GM12878 (cell line): Measurements from ENCODE around the gene SAPCD2. TPM values are rescaled to one million over a fixed set of nuclear protein-coding genes. Genes with fewer than 3 reads are reported as not detected.

Experiments
- ATAC-seq: fragments of 200-7000 bp; cut with Tn5 transposase; 3 replicates; pipeline ENCODE4 v1.9.1; 2020; ENCODE audit warnings: mild to moderate bottlenecking, moderate library complexity
- BruUV-seq: library from RNA; stranded (reverse); fragments of 400-500 nt; replicated peaks from 2 replicates; lab custom pipeline; 2021; lab: Mats Ljungman, UMichigan
- CTCF ChIA-PET: fragments of 300-600 bp; sonication (Branson Sonifier 250); formaldehyde crosslinking; extraction: SDS; loops from one replicate; lab custom pipeline; 2021; ENCODE audit warnings: inconsistent platforms; lab: Yijun Ruan, JAX
- POLR2A ChIA-PET: fragments of 350-600 bp; formaldehyde crosslinking; extraction: SDS; loops from one replicate; lab custom pipeline; 2021; ENCODE audit warnings: inconsistent platforms; lab: Charles Lee
- RAD21 ChIA-PET: fragments of 300-600 bp; sonication (Branson Sonifier 250); formaldehyde crosslinking; loops from one replicate; lab custom pipeline; 2023; ENCODE audit warnings: antibody characterized with exemption; ENCODE audit not compliant: unreplicated experiment; lab: Charles Lee
- SMC1A ChIA-PET: fragments of 300-600 bp; sonication (Branson Sonifier 250); formaldehyde crosslinking; loops from one replicate; lab custom pipeline; 2023; ENCODE audit not compliant: unreplicated experiment, uncharacterized antibody; lab: Charles Lee
- DNase-seq: peaks from one replicate; pipeline ENCODE4 v3.0.0-alpha.2; 2011; ENCODE audit warnings: low read depth, low spot score
- FAIRE-seq: peaks from 3 replicates; lab custom pipeline; 2011; peaks lifted over from hg19 to GRCh38; lab: Jason Lieb, UNC
- H2AFZ ChIP-seq: 2 replicates; pipeline ENCODE4 v1.6.0; 2011; ENCODE audit warnings: low read depth, low read length, control low read depth; ENCODE audit not compliant: control insufficient read depth
- H3K27ac ChIP-seq: 2 replicates; pipeline ENCODE4 v1.5.1; 2011; ENCODE audit warnings: control low read depth; ENCODE audit not compliant: control insufficient read depth, insufficient read depth
- H3K27me3 ChIP-seq, 2 experiments: replicated peaks in 1 of 2; 2 replicates each; pipeline versions ENCODE4 v1.6.0 to v1.6.1; 2011; ENCODE audit warnings: low read length in 1 of 2; ENCODE audit not compliant: control insufficient read depth in 2 of 2, insufficient read depth in 2 of 2
- H3K36me3 ChIP-seq, 2 experiments: 2 replicates each; pipeline ENCODE4 v1.5.1; 2011; ENCODE audit warnings: low read length in 1 of 2; ENCODE audit not compliant: control insufficient read depth in 2 of 2, insufficient read depth in 2 of 2
- H3K4me1 ChIP-seq: 2 replicates; pipeline ENCODE4 v1.6.1; 2011; ENCODE audit warnings: mild to moderate bottlenecking, low read length, moderate library complexity, mixed read lengths; ENCODE audit not compliant: control insufficient read depth, insufficient read depth
- H3K4me2 ChIP-seq: 2 replicates; pipeline ENCODE4 v1.6.0; 2011; ENCODE audit warnings: control low read depth; ENCODE audit not compliant: control insufficient read depth, insufficient read depth
- H3K4me3 ChIP-seq: fragments of 200-600 bp; sonication (generic); 2 replicates; pipeline ENCODE4 v1.5.1; 2016
- H3K79me2 ChIP-seq: 2 replicates; pipeline ENCODE4 v1.6.0; 2011; ENCODE audit warnings: low read length; ENCODE audit not compliant: control insufficient read depth, insufficient read depth
- H3K9ac ChIP-seq: 2 replicates; pipeline ENCODE4 v1.8.0; 2011; ENCODE audit warnings: low read length, control low read depth, mixed read lengths; ENCODE audit not compliant: control insufficient read depth, insufficient read depth
- H3K9me3 ChIP-seq: replicated peaks from 3 replicates; pipeline ENCODE4 v1.5.1; 2011; ENCODE audit warnings: mild to moderate bottlenecking, low read length; ENCODE audit not compliant: control insufficient read depth, insufficient read depth
- H4K20me1 ChIP-seq: 2 replicates; pipeline ENCODE4 v1.6.0; 2011; ENCODE audit not compliant: control insufficient read depth, insufficient read depth
- BHLHE40 ChIP-seq, 2 experiments: fragments of 450-650 bp in 1 of 2; IDR thresholded peaks; 2 replicates each; pipeline ENCODE4 v1.6.1; 2011 to 2017; ENCODE audit warnings: low read depth in 2 of 2, borderline replicate concordance in 1 of 2, improper control_type of control experiment in 1 of 2, low read length in 1 of 2, mild to moderate bottlenecking in 1 of 2
- CREM ChIP-seq: IDR thresholded peaks from 2 replicates; pipeline ENCODE4 v1.6.1; 2014; ENCODE audit warnings: antibody characterized with exemption, low read depth
- YY1 ChIP-seq: IDR thresholded peaks from 2 replicates; pipeline ENCODE4 v1.6.1; 2011; ENCODE audit warnings: low read depth, mild to moderate bottlenecking, low read length
- ZNF24 ChIP-seq: fragments of 450-650 bp; IDR thresholded peaks from 2 replicates; pipeline ENCODE4 v1.6.1; 2017; ENCODE audit warnings: antibody characterized with exemption, mild to moderate bottlenecking
- WGBS: methylation state at CpG from one replicate; pipeline ENCODE4 v1.1.6; 2016; ENCODE audit warnings: low lambda C conversion rate; ENCODE audit not compliant: insufficient replicate concordance, insufficient coverage; ENCODE audit errors: missing lambda C conversion rate; 5-methylcytosine and 5-hydroxymethylcytosine counted together
- in situ Hi-C: fragments of 300-500 bp; cut with MboI; formaldehyde crosslinking; loops from 9 replicates; pipeline ENCODE4 v1.14.3; 2018; ENCODE audit warnings: mixed read lengths
- intact Hi-C: fragments of 100-400 bp; cut with micrococcal nuclease; formaldehyde crosslinking; loops from one replicate; pipeline ENCODE4 v1.14.2; 2022; ENCODE audit not compliant: unreplicated experiment
- polyA plus RNA-seq, 11 experiments: library from polyadenylated mRNA; depleted of rRNA in 4 of 11; unstranded in 6 of 11; stranded (reverse) in 5 of 11; fragments of >200 nt; fragmentation: Nextera tagmentation in 4 of 11; fragmentation: Illumina TruSeq in 1 of 11; extraction: Ambion mirVana in 4 of 11; extraction: Trizol in 1 of 11; gene quantifications; 1 replicate in 1 of 11; 2 replicates in 10 of 11; pipeline versions ENCODE4 v1.2.1 to v1.2.3, GENCODE V29; 2011 to 2016; ENCODE audit warnings: inconsistent platforms in 2 of 11, missing spikeins in 2 of 11, low read depth in 1 of 11
- total RNA-seq, 4 experiments: library from RNA; depleted of rRNA in 3 of 4; stranded (reverse); fragments of >200 nt in 3 of 4; fragmentation: Illumina TruSeq in 1 of 4; extraction: Trizol in 1 of 4; gene quantifications; 2 replicates each; pipeline versions ENCODE4 v1.2.1 to v1.2.3, GENCODE V29; 2013 to 2021
- TF ChIP-seq, protein P1 (sequence below): IDR thresholded peaks from 2 replicates; pipeline ENCODE4 v1.6.1; 2011; ENCODE audit warnings: borderline replicate concordance, low read depth, mild to moderate bottlenecking, moderate library complexity, mixed read lengths, low read length; ENCODE audit not compliant: insufficient read depth; ENCODE audit errors: extremely low read length
- TF ChIP-seq, protein P2 (sequence below): fragments of 450-650 bp; IDR thresholded peaks from 2 replicates; pipeline ENCODE4 v1.6.1; 2017; ENCODE audit warnings: mild to moderate bottlenecking, moderate library complexity
- TF ChIP-seq, protein P3 (sequence below): IDR thresholded peaks from 2 replicates; pipeline ENCODE4 v1.6.1; 2012; ENCODE audit warnings: mild to moderate bottlenecking, low read depth, low read length
- TF ChIP-seq, protein P4 (sequence below): fragments of 450-650 bp; conservative IDR thresholded peaks from 2 replicates; pipeline ENCODE4 v1.6.1; 2017; ENCODE audit warnings: mild to moderate bottlenecking, moderate library complexity

The SAPCD2 gene
- total and polyA plus RNA-seq, 10 of the 15 experiments (the other 5 are each of a cell fraction or from before 2014, with no cell fraction given): 1.6 to 35.2 (median 7.2) TPM

DNA sequence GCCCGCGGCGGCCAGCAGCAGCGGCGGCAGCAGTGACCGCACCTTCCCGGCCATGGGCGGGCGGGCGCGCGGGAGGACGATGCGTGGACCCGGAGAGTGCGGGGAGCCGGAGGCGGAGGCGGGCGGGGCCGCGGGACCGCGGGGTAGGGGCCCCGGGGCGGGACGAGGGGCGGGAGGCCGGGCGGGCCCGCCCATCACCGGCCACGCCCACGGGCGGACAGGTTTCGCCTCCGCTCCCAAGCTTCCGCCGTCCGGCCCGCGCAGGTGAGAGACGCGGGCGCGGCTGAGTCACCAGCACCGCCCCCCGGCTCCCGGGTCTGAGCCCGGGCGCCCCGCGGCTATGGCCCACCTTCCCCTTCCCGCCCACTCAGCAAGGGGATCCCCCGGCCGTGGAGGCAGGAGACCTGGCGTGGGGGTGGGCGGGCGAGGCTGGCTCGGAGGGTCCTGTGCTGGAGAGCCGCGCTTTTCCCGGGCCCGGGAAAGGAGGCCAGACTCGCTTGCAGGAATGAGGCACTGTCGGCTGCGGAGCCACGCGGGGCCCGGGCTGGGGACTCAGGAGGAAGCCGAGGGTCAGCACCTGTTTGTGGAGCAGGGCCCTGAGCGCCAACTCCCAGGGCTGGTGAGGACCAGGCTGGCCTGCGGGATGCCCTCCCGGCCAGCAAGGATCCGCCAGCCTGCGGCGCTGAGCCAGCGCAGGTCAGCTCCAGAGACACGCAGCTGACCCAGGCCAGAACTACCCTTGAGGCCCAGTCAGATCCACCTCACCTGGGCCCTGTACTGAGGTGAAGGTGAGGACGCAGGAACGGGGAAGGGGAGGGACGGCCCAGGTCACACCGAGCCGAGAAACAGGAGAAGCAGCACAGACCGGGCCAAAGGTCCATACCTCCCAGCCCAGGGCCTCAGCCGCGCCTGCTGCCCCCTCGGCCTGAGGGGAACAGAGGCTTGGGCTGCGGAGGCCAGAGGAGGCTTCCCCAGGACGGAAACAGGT is 16.1 kb downstream of the SAPCD2 start, which contains the start of gene ENTPD2:
Gene ENTPD2 (minus strand): TSS at position 118 of the 988 bp plus-strand sequence. CDS start 64 bp downstream, at position 54.
- DNase-seq (no peak), FAIRE-seq (no peak), ATAC-seq (peak; percentile 45; the same call in 2 of the 3 replicates)
- Histone ChIP-seq H3K4me3 (no peak within 1 kb of the TSS), H3K27me3 (peaks cover 10 to 16% of the 10 kb centered on the region in 2 experiments; a peak in 3 of 4 replicates), H3K9me3 (no peaks in the 10 kb centered on the region), H3K27ac (no peak within 1 kb of the TSS), H3K36me3 (no peaks in the 10 kb centered on the region), H3K9ac (no peak within 1 kb of the TSS), H3K4me1 (no peaks in the 10 kb centered on the region), H4K20me1 (no peaks in the 10 kb centered on the region), H3K4me2 (peak within 1 kb of the TSS; percentile 13; the same call in 1 of the 2 replicates), H3K79me2 (no peaks in the 10 kb centered on the region), H2AFZ (no peak within 1 kb of the TSS)
- WGBS: 52% methylated on average over 40 of the region's 90 CpGs
- SMC1A ChIA-PET: no interaction called here
- BruUV-seq: no TSS peak
- POLR2A ChIA-PET: no interaction called here
- TF ChIP-seq, protein P1, sequence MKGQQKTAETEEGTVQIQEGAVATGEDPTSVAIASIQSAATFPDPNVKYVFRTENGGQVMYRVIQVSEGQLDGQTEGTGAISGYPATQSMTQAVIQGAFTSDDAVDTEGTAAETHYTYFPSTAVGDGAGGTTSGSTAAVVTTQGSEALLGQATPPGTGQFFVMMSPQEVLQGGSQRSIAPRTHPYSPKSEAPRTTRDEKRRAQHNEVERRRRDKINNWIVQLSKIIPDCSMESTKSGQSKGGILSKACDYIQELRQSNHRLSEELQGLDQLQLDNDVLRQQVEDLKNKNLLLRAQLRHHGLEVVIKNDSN: no peak
- TF ChIP-seq, protein P2, sequence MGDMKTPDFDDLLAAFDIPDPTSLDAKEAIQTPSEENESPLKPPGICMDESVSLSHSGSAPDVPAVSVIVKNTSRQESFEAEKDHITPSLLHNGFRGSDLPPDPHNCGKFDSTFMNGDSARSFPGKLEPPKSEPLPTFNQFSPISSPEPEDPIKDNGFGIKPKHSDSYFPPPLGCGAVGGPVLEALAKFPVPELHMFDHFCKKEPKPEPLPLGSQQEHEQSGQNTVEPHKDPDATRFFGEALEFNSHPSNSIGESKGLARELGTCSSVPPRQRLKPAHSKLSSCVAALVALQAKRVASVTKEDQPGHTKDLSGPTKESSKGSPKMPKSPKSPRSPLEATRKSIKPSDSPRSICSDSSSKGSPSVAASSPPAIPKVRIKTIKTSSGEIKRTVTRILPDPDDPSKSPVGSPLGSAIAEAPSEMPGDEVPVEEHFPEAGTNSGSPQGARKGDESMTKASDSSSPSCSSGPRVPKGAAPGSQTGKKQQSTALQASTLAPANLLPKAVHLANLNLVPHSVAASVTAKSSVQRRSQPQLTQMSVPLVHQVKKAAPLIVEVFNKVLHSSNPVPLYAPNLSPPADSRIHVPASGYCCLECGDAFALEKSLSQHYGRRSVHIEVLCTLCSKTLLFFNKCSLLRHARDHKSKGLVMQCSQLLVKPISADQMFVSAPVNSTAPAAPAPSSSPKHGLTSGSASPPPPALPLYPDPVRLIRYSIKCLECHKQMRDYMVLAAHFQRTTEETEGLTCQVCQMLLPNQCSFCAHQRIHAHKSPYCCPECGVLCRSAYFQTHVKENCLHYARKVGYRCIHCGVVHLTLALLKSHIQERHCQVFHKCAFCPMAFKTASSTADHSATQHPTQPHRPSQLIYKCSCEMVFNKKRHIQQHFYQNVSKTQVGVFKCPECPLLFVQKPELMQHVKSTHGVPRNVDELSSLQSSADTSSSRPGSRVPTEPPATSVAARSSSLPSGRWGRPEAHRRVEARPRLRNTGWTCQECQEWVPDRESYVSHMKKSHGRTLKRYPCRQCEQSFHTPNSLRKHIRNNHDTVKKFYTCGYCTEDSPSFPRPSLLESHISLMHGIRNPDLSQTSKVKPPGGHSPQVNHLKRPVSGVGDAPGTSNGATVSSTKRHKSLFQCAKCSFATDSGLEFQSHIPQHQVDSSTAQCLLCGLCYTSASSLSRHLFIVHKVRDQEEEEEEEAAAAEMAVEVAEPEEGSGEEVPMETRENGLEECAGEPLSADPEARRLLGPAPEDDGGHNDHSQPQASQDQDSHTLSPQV: no peak
- TF ChIP-seq, protein P3, sequence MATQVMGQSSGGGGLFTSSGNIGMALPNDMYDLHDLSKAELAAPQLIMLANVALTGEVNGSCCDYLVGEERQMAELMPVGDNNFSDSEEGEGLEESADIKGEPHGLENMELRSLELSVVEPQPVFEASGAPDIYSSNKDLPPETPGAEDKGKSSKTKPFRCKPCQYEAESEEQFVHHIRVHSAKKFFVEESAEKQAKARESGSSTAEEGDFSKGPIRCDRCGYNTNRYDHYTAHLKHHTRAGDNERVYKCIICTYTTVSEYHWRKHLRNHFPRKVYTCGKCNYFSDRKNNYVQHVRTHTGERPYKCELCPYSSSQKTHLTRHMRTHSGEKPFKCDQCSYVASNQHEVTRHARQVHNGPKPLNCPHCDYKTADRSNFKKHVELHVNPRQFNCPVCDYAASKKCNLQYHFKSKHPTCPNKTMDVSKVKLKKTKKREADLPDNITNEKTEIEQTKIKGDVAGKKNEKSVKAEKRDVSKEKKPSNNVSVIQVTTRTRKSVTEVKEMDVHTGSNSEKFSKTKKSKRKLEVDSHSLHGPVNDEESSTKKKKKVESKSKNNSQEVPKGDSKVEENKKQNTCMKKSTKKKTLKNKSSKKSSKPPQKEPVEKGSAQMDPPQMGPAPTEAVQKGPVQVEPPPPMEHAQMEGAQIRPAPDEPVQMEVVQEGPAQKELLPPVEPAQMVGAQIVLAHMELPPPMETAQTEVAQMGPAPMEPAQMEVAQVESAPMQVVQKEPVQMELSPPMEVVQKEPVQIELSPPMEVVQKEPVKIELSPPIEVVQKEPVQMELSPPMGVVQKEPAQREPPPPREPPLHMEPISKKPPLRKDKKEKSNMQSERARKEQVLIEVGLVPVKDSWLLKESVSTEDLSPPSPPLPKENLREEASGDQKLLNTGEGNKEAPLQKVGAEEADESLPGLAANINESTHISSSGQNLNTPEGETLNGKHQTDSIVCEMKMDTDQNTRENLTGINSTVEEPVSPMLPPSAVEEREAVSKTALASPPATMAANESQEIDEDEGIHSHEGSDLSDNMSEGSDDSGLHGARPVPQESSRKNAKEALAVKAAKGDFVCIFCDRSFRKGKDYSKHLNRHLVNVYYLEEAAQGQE: no peak
- TF ChIP-seq, protein P4, sequence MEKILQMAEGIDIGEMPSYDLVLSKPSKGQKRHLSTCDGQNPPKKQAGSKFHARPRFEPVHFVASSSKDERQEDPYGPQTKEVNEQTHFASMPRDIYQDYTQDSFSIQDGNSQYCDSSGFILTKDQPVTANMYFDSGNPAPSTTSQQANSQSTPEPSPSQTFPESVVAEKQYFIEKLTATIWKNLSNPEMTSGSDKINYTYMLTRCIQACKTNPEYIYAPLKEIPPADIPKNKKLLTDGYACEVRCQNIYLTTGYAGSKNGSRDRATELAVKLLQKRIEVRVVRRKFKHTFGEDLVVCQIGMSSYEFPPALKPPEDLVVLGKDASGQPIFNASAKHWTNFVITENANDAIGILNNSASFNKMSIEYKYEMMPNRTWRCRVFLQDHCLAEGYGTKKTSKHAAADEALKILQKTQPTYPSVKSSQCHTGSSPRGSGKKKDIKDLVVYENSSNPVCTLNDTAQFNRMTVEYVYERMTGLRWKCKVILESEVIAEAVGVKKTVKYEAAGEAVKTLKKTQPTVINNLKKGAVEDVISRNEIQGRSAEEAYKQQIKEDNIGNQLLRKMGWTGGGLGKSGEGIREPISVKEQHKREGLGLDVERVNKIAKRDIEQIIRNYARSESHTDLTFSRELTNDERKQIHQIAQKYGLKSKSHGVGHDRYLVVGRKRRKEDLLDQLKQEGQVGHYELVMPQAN: no peak
- peak in 1 of 2 experiments; percentile 9; a peak in 1 of 4 replicates for TF ChIP-seq BHLHE40 (IDR thresholded peaks at IDR 0.05; ENCODE audit: borderline replicate concordance in 1 of 2, low read depth in 2 of 2, low read length in 1 of 2)
- no peak for TF ChIP-seq CREM
- no peak for TF ChIP-seq ZNF24
- no peak for TF ChIP-seq YY1
- intact Hi-C loops: no loop called here
- in situ Hi-C loops: no loop called here
- RAD21 ChIA-PET: no interaction called here
- CTCF ChIA-PET: no interaction called here
